C4-2B (cell line): ENCODE results near the gene BRD9.
"Not testable (repeated sequence)": the region's sequence is repeated elsewhere in the genome, so short reads cannot be mapped to it uniquely, and the experiment has no call there.

Experiments used
- H3K27ac ChIP-seq: fragments of 450-650 bp; 2 replicates; pipeline ENCODE4 v1.5.1; 2017
- CTCF ChIP-seq: fragments of 450-650 bp; conservative IDR thresholded peaks from 2 replicates; pipeline ENCODE4 v1.5.1; 2017; ENCODE audit warnings: mild to moderate bottlenecking
- ZFX ChIP-seq: fragments of 450-650 bp; IDR thresholded peaks from 2 replicates; pipeline ENCODE4 v1.6.1; 2017

The BRD9 gene

GRCh38 chr5:884345-885126 is 8.1 kb downstream of the BRD9 start:
- TF ChIP-seq ZFX (no peak), CTCF (no peak)
- no peak overlapping the region for H3K27ac ChIP-seq

- TF ChIP-seq CTCF (no peak), ZFX (no peak)
- H3K27ac ChIP-seq = no peak overlapping the region
Measured at GRCh38 chr5:883475-884181, 9.0 kb downstream of the BRD9 start.

- no peak overlapping the region for H3K27ac ChIP-seq
- TF ChIP-seq CTCF = no peak
- TF ChIP-seq ZFX = no peak
Measured at GRCh38 chr5:882253-883183, 10.1 kb downstream of the BRD9 start.

GRCh38 chr5:881551-881935 is 11.1 kb downstream of the BRD9 start:
- H3K27ac ChIP-seq = no peak overlapping the region
- no peak for TF ChIP-seq CTCF
- TF ChIP-seq ZFX = no peak

- no peak for TF ChIP-seq ZFX
- TF ChIP-seq CTCF = no peak
- H3K27ac ChIP-seq = no peak overlapping the region
Measured at GRCh38 chr5:880816-881550, 11.6 kb downstream of the BRD9 start.

- not testable (repeated sequence) for H3K27ac ChIP-seq
Measured at GRCh38 chr5:878677-879076, 13.9 kb downstream of the BRD9 start.

- TF ChIP-seq CTCF (no peak), ZFX (no peak)
- no peak overlapping the region for H3K27ac ChIP-seq
Measured at GRCh38 chr5:878125-878524, 14.5 kb downstream of the BRD9 start.
